Hypothalamus (tissue), 51 donors: ENCODE data around the gene RAPGEF5.

ENCODE experiments used
- DNase-seq, 51 donors: peaks; one replicate each; lab custom pipeline; 2025; lab: John Stamatoyannopoulos, UW

Gene RAPGEF5

DNA sequence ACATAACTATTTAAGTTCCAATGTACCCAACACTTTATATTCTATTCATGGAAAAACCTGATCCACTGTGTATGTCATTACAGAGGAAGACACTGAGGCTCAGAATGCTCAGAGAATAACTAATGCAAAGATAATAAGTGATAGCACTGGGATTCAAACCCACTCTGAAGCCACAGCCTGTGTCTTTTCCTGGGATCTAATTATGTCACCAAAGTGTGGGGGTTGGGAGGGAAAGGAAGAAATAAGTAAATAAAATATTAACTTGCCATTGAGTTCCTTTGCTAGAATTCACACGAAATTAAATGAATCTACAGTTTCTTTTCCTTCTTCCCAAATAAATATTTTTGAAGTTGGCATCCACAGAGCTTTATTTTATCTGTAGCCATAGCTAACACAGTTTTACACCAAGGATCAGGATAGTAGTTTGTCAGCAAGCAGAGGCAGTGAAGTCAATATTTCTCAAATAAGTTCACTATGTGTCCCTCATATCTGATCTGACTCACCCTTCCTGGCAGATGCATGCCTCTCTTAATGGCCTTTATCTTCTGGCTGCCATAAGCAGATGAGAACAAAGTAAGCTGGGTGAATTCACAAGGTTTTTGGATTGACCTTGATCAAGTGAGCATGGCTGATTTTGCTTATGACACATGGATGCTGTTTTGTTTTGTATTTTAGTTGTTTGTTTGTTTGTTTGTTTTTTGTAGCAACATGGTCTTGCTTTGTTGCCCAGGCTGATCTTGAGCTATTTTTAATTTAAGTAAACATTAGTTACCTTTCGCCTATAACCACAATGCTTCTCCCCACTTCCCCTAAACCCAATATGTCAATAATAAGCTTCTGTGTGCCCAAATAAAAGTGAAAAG is 6.3 kb downstream of the RAPGEF5 start:
- DNase-seq, result no peak

GRCh38 chr7:22348379-22348778 is 8.6 kb downstream of the RAPGEF5 start:
- DNase-seq, result no peak

GRCh38 chr7:22346383-22347107 is 10.4 kb downstream of the RAPGEF5 start:
- no peak for DNase-seq

GRCh38 chr7:22344655-22345054 is 12.3 kb downstream of the RAPGEF5 start:
- no peak for DNase-seq

- DNase-seq, result no peak
Observed at GRCh38 chr7:22343612-22344011, 13.3 kb downstream of the RAPGEF5 start.

- DNase-seq, result no peak
Observed at GRCh38 chr7:22343071-22343470, 13.9 kb downstream of the RAPGEF5 start.

- DNase-seq, result no peak
Observed at GRCh38 chr7:22339725-22340390, 17.1 kb downstream of the RAPGEF5 start.

- DNase-seq, result no peak
Observed at GRCh38 chr7:22338877-22339276, 18.1 kb downstream of the RAPGEF5 start.

DNA sequence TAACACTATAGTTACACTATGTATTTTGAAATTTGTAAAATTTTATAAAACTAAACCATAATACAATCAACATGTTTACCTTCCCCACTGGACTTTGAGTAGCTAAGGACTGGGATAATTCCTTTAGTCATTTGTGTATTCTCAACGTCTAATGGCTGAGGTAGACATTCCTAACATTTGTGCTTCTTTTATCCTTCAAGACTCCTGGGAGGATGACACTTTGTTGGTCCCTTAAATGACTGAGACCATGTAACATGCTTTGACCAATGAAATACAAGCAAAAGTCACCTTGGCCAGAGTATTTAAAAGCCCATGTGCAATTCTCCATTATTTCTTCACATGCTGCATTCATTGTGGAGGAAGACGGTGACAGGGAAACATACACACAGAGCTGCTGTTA is 18.5 kb downstream of the RAPGEF5 start:
- no peak for DNase-seq

DNA sequence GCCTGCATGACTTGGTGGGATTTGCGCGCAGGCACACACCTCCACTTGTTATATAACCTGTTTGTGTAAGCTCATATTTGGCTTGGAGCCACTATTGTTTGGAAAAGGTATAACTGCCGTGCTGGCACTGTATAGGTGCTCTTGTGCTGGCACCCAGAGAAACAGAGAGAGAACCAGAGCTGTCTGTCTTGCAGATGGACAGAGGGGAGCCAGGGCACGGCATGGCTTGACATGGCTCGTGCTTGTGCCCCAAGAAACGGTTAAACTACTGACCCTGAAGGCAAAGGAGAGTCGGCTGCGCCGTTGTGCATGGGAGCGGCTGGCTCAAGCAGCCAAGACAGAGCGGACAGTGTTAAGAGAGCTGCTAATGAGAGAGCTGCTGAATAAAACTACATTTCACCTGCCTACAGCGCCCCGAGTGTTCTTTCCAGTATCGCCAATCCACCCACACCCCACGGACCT is 23.2 kb downstream of the RAPGEF5 start:
- DNase-seq, result no peak

DNA sequence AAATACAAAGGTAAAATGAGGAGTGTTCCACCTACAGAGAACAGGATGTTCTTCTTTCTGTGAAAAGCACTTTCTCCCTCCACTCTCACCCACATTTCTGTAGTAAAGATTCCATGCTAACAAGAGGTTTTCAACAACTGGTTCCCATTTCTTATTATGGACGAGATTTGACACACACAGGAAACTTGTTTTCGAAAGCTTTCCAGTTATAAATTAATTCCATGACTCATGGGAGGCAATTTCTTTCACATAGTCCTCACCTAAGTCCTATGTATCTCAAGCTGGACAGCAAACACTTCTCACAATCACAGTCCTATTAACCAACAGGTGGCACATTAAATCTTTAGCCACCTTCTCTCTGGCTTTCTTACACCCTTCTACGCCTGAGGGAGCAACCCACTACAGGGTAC is 24.5 kb downstream of the RAPGEF5 start:
- DNase-seq, result no peak

- DNase-seq, result no peak
Observed at GRCh38 chr7:22331704-22332103, 25.2 kb downstream of the RAPGEF5 start.

- no peak for DNase-seq
Observed at GRCh38 chr7:22330903-22331302, 26.1 kb downstream of the RAPGEF5 start.

DNA sequence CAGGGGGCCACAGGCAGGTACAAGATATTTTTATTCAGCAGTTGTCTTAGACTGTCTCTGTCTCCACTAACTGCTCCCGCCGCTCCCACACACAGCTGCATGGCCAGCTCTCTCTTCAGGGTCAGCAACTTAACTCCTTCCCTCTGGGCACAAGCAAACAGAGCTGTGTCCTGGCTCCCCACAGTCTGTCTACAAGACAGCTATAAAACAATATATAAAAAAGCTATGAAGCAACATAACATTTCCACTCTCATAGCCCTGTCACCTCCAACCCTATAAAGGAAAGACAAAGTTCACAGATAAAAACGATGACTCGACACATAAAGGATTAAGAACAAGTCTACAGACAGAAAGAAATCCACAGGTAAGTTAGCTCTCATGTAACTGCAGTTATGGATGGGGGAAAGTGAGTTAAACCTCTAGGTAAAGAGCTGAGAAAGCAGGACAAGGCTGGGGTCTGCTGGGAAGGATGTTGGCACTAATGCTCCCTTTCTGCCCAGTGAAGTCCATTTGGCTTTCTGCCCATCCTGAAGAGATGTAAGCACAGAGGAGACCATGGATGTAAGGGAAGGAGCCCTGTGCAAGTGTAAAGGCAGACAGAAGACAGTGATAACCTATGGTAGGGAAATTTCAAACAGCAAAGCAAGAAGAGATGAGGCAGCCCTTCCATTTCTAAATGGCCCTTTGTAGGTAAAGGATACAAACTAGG is 27.0 kb downstream of the RAPGEF5 start:
- no peak for DNase-seq

- no peak for DNase-seq
Observed at GRCh38 chr7:22326181-22326580, 30.8 kb downstream of the RAPGEF5 start.

- no peak for DNase-seq
Observed at GRCh38 chr7:22325671-22326070, 31.3 kb downstream of the RAPGEF5 start.

DNA sequence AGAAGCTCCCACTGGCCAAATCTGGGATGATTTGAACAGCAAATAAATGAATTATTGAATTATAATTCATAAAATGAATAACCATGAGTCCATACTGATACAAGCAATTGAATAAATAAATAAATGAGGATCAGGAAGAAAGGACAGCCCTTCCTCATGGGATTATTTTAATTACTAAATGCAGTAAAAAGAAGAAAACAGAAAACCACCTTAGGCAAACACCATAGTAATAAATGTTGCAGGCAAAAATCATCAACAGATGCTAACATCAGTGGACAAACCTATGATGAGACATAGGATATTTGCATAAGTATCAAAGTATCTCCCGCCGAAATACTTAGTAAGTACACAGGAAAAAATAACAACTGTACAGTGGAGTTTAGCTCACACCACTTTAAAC is 33.2 kb downstream of the RAPGEF5 start:
- DNase-seq, result no peak

GRCh38 chr7:22320416-22320815 is 36.5 kb downstream of the RAPGEF5 start:
- DNase-seq, result no peak

DNA sequence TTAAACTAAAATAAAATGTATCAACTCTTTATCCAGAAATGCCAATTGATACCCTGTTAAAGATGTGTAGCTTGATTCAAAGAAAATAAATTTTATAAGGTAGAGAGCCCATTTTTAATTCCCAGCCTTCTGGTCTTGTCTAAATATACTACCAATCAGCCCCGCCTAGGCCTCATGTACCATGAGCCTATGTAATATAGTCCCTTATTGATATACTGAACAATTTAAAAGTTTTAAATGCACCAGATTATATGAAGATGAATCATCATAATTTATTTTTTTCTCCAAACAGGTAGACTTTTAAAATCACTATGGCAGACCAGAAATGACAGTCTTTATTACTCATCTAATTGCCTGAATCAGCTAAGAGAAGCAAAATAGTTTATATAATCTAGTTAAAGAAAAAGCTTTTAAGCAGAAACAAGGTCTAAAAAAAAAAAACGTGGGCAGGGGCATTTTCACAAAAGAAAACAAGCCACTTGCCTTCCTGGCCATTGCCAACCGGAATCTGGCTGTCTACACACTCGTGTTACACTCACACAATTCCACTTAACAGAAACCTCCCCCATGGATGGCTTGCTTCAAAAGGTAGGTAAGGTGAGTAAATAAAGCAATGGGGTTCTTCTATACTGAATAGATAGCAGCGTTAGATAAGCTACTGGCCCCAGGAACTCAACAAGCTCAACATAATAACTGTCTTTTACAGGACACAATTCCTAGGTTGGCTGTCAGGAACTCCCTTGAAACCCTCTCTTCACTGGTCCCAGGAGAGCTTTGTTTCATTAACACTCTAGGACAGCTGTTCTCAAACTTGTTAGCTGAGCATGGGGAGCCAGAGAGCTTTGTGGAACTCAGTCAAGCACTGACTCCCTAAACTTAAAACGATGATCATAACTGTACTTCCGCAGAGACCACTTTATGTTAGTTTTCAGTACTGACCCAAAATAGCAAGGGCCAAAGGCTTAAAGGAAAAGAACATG is 37.2 kb downstream of the RAPGEF5 start:
- peak in 1 of 51 donors; percentile 27 for DNase-seq

DNA sequence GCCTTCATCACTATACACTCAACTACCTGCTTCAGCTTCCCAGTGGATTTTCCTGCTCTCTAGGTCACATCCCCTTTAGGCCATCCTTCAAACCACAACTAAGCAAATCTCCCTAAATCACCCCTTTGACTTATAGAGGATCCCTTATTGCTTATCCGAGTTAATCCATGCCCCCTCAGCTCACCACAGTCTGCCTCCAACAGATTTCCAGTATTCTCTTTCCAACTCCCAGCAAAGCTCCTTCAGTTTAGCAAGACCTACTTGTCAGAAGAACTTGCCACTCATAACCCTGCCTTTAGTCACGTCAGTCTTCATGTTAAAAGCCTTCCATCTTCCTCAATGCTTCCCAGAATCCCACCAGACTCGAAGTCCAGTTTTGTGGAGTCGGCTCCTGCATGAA is 38.6 kb downstream of the RAPGEF5 start:
- no peak for DNase-seq
